MM.1S (cell line): ENCODE measurements around the gene MYL4.

Experiments used
- CTCF ChIP-seq: fragments of 300-600 bp; sonication (generic); IDR thresholded peaks from 2 replicates; pipeline ENCODE4 v1.5.1; 2016; ENCODE audit warnings: antibody characterized with exemption, low read length, mixed read lengths
- EZH2 ChIP-seq: fragments of 300-600 bp; sonication (generic); optimal IDR thresholded peaks from 2 replicates; pipeline ENCODE3; 2017; ENCODE audit warnings: low read depth, mild to moderate bottlenecking, antibody characterized with exemption, low read length, mixed read lengths
- EZH2phosphoT487 ChIP-seq: fragments of 300-600 bp; sonication (generic); IDR thresholded peaks from 2 replicates; pipeline ENCODE4 v1.6.1; 2018; ENCODE audit warnings: antibody characterized with exemption, low read length

GRCh38 chr17:47235506-47235905, 26.4 kb downstream of the MYL4 start:
- no peak for TF ChIP-seq CTCF
- no peak for TF ChIP-seq EZH2phosphoT487
- TF ChIP-seq EZH2, result no peak
